HEK293 (cell line): ENCODE measurements around the gene MED8.
A peak's percentile ranks its signal among the peaks of the same experiment; 100 is the strongest.

ENCODE experiments used
- CTCF ChIA-PET: fragments of 350-600 bp; formaldehyde crosslinking; extraction: SDS; loops from one replicate; lab custom pipeline; 2021; ENCODE audit warnings: antibody characterized with exemption; lab: Yijun Ruan, JAX
- POLR2A ChIA-PET: fragments of 300-600 bp; formaldehyde crosslinking; extraction: SDS; loops from one replicate; lab custom pipeline; 2020; ENCODE audit warnings: antibody characterized with exemption, inconsistent platforms; lab: Yijun Ruan, JAX
- H3K27ac ChIP-seq: fragments of 200-500 bp; sonication (Bioruptor generic); 2 replicates; pipeline ENCODE4 v1.5.1; 2014; ENCODE audit warnings: low read depth, low read length, control low read depth, inconsistent platforms; ENCODE audit errors: extremely low read depth
- H3K36me3 ChIP-seq, 2 experiments: fragments of 200-500 bp in 1 of 2; sonication (Bioruptor generic) in 1 of 2; 1 replicate in 1 of 2; 2 replicates in 1 of 2; pipeline ENCODE4 v1.5.1; 2014 to 2017; ENCODE audit warnings: inconsistent platforms in 2 of 2, low read length in 2 of 2; ENCODE audit not compliant: control insufficient read depth in 2 of 2, insufficient read depth in 1 of 2
- H3K4me1 ChIP-seq: fragments of 200-500 bp; sonication (Bioruptor generic); 2 replicates; pipeline ENCODE4 v1.5.1; 2014; ENCODE audit warnings: mild to moderate bottlenecking, low read length, inconsistent platforms; ENCODE audit not compliant: control insufficient read depth, insufficient read depth
- H3K4me3 ChIP-seq: 2 replicates; pipeline ENCODE4 v1.5.1; 2011; ENCODE audit warnings: low read depth, mild to moderate bottlenecking, control low read depth, low read length, moderate library complexity
- H3K9me3 ChIP-seq: fragments of 200-500 bp; sonication (Bioruptor generic); 2 replicates; pipeline ENCODE4 v1.5.1; 2014; ENCODE audit warnings: low read depth, low read length, inconsistent platforms; ENCODE audit not compliant: control insufficient read depth, insufficient read depth
- CTCF ChIP-seq: fragments of 450-650 bp; formaldehyde crosslinking; IDR thresholded peaks from 2 replicates; pipeline ENCODE4 v1.5.1; 2016; ENCODE audit warnings: missing biosample characterization, missing genetic modification characterization
- HOXD13 ChIP-seq: sonication (generic); formaldehyde crosslinking; IDR thresholded peaks from 2 replicates; pipeline ENCODE4 v1.8.0; 2022; ENCODE audit warnings: missing genetic modification reagents, borderline replicate concordance
- IKZF3 ChIP-seq: fragments of 450-650 bp; IDR thresholded peaks from 2 replicates; pipeline ENCODE4 v1.5.0; 2018; ENCODE audit warnings: missing biosample characterization, mild to moderate bottlenecking, missing genetic modification characterization, moderate library complexity
- KLF16 ChIP-seq: fragments of 450-650 bp; formaldehyde crosslinking; IDR thresholded peaks from 2 replicates; pipeline ENCODE4 v1.5.1; 2017; ENCODE audit warnings: missing biosample characterization, missing genetic modification characterization
- KLF17 ChIP-seq: fragments of 450-650 bp; formaldehyde crosslinking; IDR thresholded peaks from 2 replicates; pipeline ENCODE4 v1.5.1; 2016; ENCODE audit warnings: missing biosample characterization, missing genetic modification characterization
- OSR2 ChIP-seq: fragments of 450-650 bp; formaldehyde crosslinking; IDR thresholded peaks from 2 replicates; pipeline ENCODE4 v1.5.1; 2016; ENCODE audit warnings: missing biosample characterization, missing genetic modification characterization
- PRDM6 ChIP-seq: fragments of 450-650 bp; formaldehyde crosslinking; IDR thresholded peaks from 2 replicates; pipeline ENCODE4 v1.5.1; 2017; ENCODE audit warnings: missing biosample characterization, missing genetic modification characterization
- REPIN1 ChIP-seq: fragments of 450-650 bp; formaldehyde crosslinking; IDR thresholded peaks from 2 replicates; pipeline ENCODE4 v1.5.1; 2017; ENCODE audit warnings: missing biosample characterization, missing genetic modification characterization, low read depth
- SCRT2 ChIP-seq: fragments of 450-650 bp; formaldehyde crosslinking; IDR thresholded peaks from 2 replicates; pipeline ENCODE4 v1.5.1; 2016; ENCODE audit warnings: missing biosample characterization, missing genetic modification characterization
- WT1 ChIP-seq: fragments of 450-650 bp; formaldehyde crosslinking; IDR thresholded peaks from 2 replicates; pipeline ENCODE4 v1.5.1; 2016; ENCODE audit warnings: missing biosample characterization, missing genetic modification characterization
- ZBTB20 ChIP-seq: fragments of 450-650 bp; formaldehyde crosslinking; IDR thresholded peaks from 2 replicates; pipeline ENCODE4 v1.5.1; 2016; ENCODE audit warnings: missing biosample characterization, missing genetic modification characterization
- ZBTB48 ChIP-seq: fragments of 450-650 bp; formaldehyde crosslinking; IDR thresholded peaks from 2 replicates; pipeline ENCODE4 v1.5.1; 2016; ENCODE audit warnings: missing biosample characterization, missing genetic modification characterization
- ZFP37 ChIP-seq: fragments of 450-650 bp; formaldehyde crosslinking; IDR thresholded peaks from 2 replicates; pipeline ENCODE4 v1.5.1; 2016; ENCODE audit warnings: missing biosample characterization, missing genetic modification characterization
- ZNF10 ChIP-seq: fragments of 450-650 bp; formaldehyde crosslinking; IDR thresholded peaks from 2 replicates; pipeline ENCODE4 v1.5.1; 2017; ENCODE audit warnings: missing biosample characterization, missing genetic modification characterization
- ZNF24 ChIP-seq: fragments of 450-650 bp; formaldehyde crosslinking; IDR thresholded peaks from 2 replicates; pipeline ENCODE4 v1.5.1; 2016; ENCODE audit warnings: missing biosample characterization, missing genetic modification characterization
- ZNF350 ChIP-seq: fragments of 450-650 bp; formaldehyde crosslinking; IDR thresholded peaks from 2 replicates; pipeline ENCODE4 v1.5.0; 2017; ENCODE audit warnings: missing biosample characterization, mild to moderate bottlenecking, missing genetic modification characterization
- ZNF423 ChIP-seq: fragments of 450-650 bp; formaldehyde crosslinking; IDR thresholded peaks from 2 replicates; pipeline ENCODE4 v1.5.1; 2016; ENCODE audit warnings: missing biosample characterization, missing genetic modification characterization
- ZNF501 ChIP-seq: fragments of 450-650 bp; formaldehyde crosslinking; IDR thresholded peaks from 2 replicates; pipeline ENCODE4 v1.5.1; 2016; ENCODE audit warnings: missing biosample characterization, missing genetic modification characterization
- ZNF544 ChIP-seq: fragments of 450-650 bp; formaldehyde crosslinking; IDR thresholded peaks from 2 replicates; pipeline ENCODE4 v1.5.0; 2017; ENCODE audit warnings: missing biosample characterization, missing genetic modification characterization
- ZNF629 ChIP-seq: fragments of 450-650 bp; formaldehyde crosslinking; IDR thresholded peaks from 2 replicates; pipeline ENCODE4 v1.5.1; 2017; ENCODE audit warnings: missing biosample characterization, missing genetic modification characterization
- ZNF677 ChIP-seq: fragments of 450-650 bp; IDR thresholded peaks from 2 replicates; pipeline ENCODE4 v1.5.0; 2018; ENCODE audit warnings: missing biosample characterization, mild to moderate bottlenecking, missing genetic modification characterization, moderate library complexity
- ZNF792 ChIP-seq: fragments of 450-650 bp; formaldehyde crosslinking; IDR thresholded peaks from 2 replicates; pipeline ENCODE4 v1.5.1; 2016; ENCODE audit warnings: missing biosample characterization, missing genetic modification characterization
- ZNF830 ChIP-seq: fragments of 450-650 bp; IDR thresholded peaks from 2 replicates; pipeline ENCODE4 v1.5.0; 2018; ENCODE audit warnings: missing biosample characterization, missing genetic modification characterization, low read depth, mild to moderate bottlenecking, moderate library complexity
- ZSCAN16 ChIP-seq: fragments of 450-650 bp; formaldehyde crosslinking; IDR thresholded peaks from 2 replicates; pipeline ENCODE4 v1.5.1; 2016; ENCODE audit warnings: missing biosample characterization, missing genetic modification characterization
- TF ChIP-seq, protein P1 (sequence below): fragments of 450-650 bp; formaldehyde crosslinking; IDR thresholded peaks from 2 replicates; pipeline ENCODE4 v1.5.1; 2016; ENCODE audit warnings: missing biosample characterization, missing genetic modification characterization
- TF ChIP-seq, protein P2 (sequence below): fragments of 450-650 bp; formaldehyde crosslinking; IDR thresholded peaks from 2 replicates; pipeline ENCODE4 v1.5.1; 2016; ENCODE audit warnings: missing biosample characterization, missing genetic modification characterization, low read depth
- TF ChIP-seq, protein P3 (sequence below): fragments of 450-650 bp; formaldehyde crosslinking; IDR thresholded peaks from 2 replicates; pipeline ENCODE4 v1.5.1; 2016; ENCODE audit warnings: missing biosample characterization, missing genetic modification characterization

MED8 gene

GRCh38 chr1:43348343-43348808 lies 41.2 kb downstream of the MED8 start:
- Histone ChIP-seq H3K27ac (peak overlapping the region; percentile 77; the same call in 1 of the 2 replicates), H3K36me3 (no peaks in the 10 kb centered on the region), H3K4me3 (peak overlapping the region; percentile 55), H3K4me1 (0 out of 2 replicates have a peak, but pooled peaks cover 3% of the 10 kb centered on the region), H3K9me3 (no peaks in the 10 kb centered on the region)
- ChIA-PET CTCF (interaction anchor here (0.7 to 2.1 kb wide), 3 partner anchors 9 to 54 kb away, joined by 3 to 6 read pairs (median 3); partner anchors contain the start of gene CDC20), POLR2A (interaction anchor here (0.6 to 2.3 kb wide), 8 partner anchors 9 to 302 kb away, joined by 3 to 32 read pairs (median 4); partner anchors contain the start of genes CDC20, ELOVL1 and KDM4A)
- peak; percentile 83 for TF ChIP-seq ZNF501 (tag by site-specific recombination)
- TF ChIP-seq REPIN1 (tag by site-specific recombination) = no peak
- peak; percentile 66; the same call in 1 of the 2 replicates for TF ChIP-seq KLF17
- no peak for TF ChIP-seq ZNF350 (tag by site-specific recombination)
- TF ChIP-seq ZNF792 (tag by site-specific recombination) = no peak
- TF ChIP-seq SCRT2 (tag by site-specific recombination) = peak; percentile 73
- no peak; the same call in 1 of the 2 replicates for TF ChIP-seq ZBTB48 (tag by site-specific recombination)
- no peak for TF ChIP-seq OSR2 (tag by site-specific recombination)
- no peak for TF ChIP-seq ZNF677
- peak; percentile 24; the same call in 1 of the 2 replicates for TF ChIP-seq ZFP37 (tag by site-specific recombination)
- no peak for TF ChIP-seq ZNF629 (tag by site-specific recombination)
- TF ChIP-seq ZNF830 (tag by site-specific recombination) = no peak
- TF ChIP-seq ZNF544 = no peak
- TF ChIP-seq, protein P1, sequence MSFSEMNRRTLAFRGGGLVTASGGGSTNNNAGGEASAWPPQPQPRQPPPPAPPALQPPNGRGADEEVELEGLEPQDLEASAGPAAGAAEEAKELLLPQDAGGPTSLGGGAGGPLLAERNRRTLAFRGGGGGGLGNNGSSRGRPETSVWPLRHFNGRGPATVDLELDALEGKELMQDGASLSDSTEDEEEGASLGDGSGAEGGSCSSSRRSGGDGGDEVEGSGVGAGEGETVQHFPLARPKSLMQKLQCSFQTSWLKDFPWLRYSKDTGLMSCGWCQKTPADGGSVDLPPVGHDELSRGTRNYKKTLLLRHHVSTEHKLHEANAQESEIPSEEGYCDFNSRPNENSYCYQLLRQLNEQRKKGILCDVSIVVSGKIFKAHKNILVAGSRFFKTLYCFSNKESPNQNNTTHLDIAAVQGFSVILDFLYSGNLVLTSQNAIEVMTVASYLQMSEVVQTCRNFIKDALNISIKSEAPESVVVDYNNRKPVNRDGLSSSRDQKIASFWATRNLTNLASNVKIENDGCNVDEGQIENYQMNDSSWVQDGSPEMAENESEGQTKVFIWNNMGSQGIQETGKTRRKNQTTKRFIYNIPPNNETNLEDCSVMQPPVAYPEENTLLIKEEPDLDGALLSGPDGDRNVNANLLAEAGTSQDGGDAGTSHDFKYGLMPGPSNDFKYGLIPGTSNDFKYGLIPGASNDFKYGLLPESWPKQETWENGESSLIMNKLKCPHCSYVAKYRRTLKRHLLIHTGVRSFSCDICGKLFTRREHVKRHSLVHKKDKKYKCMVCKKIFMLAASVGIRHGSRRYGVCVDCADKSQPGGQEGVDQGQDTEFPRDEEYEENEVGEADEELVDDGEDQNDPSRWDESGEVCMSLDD (tag by site-specific recombination) = no peak
- TF ChIP-seq KLF16 (tag by site-specific recombination) = no peak
- no peak for TF ChIP-seq ZNF10
- TF ChIP-seq ZNF423 = no peak
- TF ChIP-seq HOXD13 (CRISPR knock-in tag) = no peak
- TF ChIP-seq, protein P2, sequence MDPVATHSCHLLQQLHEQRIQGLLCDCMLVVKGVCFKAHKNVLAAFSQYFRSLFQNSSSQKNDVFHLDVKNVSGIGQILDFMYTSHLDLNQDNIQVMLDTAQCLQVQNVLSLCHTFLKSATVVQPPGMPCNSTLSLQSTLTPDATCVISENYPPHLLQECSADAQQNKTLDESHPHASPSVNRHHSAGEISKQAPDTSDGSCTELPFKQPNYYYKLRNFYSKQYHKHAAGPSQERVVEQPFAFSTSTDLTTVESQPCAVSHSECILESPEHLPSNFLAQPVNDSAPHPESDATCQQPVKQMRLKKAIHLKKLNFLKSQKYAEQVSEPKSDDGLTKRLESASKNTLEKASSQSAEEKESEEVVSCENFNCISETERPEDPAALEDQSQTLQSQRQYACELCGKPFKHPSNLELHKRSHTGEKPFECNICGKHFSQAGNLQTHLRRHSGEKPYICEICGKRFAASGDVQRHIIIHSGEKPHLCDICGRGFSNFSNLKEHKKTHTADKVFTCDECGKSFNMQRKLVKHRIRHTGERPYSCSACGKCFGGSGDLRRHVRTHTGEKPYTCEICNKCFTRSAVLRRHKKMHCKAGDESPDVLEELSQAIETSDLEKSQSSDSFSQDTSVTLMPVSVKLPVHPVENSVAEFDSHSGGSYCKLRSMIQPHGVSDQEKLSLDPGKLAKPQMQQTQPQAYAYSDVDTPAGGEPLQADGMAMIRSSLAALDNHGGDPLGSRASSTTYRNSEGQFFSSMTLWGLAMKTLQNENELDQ (tag by site-specific recombination) = no peak
- TF ChIP-seq PRDM6 (tag by site-specific recombination) = no peak
- 0 out of 2 replicates have a peak, but pooled peaks have one; percentile 13 for TF ChIP-seq ZSCAN16 (tag by site-specific recombination)
- TF ChIP-seq ZNF24 (tag by site-specific recombination) = no peak
- TF ChIP-seq, protein P3, sequence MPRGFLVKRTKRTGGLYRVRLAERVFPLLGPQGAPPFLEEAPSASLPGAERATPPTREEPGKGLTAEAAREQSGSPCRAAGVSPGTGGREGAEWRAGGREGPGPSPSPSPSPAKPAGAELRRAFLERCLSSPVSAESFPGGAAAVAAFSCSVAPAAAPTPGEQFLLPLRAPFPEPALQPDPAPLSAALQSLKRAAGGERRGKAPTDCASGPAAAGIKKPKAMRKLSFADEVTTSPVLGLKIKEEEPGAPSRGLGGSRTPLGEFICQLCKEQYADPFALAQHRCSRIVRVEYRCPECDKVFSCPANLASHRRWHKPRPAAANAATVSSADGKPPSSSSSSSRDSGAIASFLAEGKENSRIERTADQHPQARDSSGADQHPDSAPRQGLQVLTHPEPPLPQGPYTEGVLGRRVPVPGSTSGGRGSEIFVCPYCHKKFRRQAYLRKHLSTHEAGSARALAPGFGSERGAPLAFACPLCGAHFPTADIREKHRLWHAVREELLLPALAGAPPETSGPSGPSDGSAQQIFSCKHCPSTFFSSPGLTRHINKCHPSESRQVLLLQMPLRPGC (tag by site-specific recombination) = no peak
- TF ChIP-seq IKZF3 = no peak
- no peak for TF ChIP-seq WT1 (tag by site-specific recombination)
- TF ChIP-seq ZBTB20 (tag by site-specific recombination) = no peak
- no peak for TF ChIP-seq CTCF (tag by site-specific recombination)
